GM13976 (cell line): ENCODE data around the gene SCNN1A.

ENCODE experiments used
- DNase-seq: peaks from one replicate; pipeline ENCODE4 v3.0.0; 2012; ENCODE audit warnings: low spot score
- in situ Hi-C: fragments of 300-500 bp; cut with MboI; formaldehyde crosslinking; loops from one replicate; pipeline ENCODE4 v1.12.0; 2022; ENCODE audit warnings: low sequenced_read_pairs, mixed read lengths, inconsistent platforms; ENCODE audit not compliant: unreplicated experiment
- TF ChIP-seq, protein P1 (sequence below): IDR thresholded peaks from 2 replicates; pipeline ENCODE4 v1.5.1; 2012; ENCODE audit warnings: borderline replicate concordance, mild to moderate bottlenecking; ENCODE audit not compliant: insufficient read depth; ENCODE audit errors: extremely low read depth, missing control alignments, control extremely low read depth

SCNN1A gene

GRCh38 chr12:6318440-6318879, 56.9 kb downstream of the SCNN1A start:
- DNase-seq: no peak
- TF ChIP-seq, protein P1, sequence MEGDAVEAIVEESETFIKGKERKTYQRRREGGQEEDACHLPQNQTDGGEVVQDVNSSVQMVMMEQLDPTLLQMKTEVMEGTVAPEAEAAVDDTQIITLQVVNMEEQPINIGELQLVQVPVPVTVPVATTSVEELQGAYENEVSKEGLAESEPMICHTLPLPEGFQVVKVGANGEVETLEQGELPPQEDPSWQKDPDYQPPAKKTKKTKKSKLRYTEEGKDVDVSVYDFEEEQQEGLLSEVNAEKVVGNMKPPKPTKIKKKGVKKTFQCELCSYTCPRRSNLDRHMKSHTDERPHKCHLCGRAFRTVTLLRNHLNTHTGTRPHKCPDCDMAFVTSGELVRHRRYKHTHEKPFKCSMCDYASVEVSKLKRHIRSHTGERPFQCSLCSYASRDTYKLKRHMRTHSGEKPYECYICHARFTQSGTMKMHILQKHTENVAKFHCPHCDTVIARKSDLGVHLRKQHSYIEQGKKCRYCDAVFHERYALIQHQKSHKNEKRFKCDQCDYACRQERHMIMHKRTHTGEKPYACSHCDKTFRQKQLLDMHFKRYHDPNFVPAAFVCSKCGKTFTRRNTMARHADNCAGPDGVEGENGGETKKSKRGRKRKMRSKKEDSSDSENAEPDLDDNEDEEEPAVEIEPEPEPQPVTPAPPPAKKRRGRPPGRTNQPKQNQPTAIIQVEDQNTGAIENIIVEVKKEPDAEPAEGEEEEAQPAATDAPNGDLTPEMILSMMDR: no peak
- in situ Hi-C loops: no loop called here

DNA sequence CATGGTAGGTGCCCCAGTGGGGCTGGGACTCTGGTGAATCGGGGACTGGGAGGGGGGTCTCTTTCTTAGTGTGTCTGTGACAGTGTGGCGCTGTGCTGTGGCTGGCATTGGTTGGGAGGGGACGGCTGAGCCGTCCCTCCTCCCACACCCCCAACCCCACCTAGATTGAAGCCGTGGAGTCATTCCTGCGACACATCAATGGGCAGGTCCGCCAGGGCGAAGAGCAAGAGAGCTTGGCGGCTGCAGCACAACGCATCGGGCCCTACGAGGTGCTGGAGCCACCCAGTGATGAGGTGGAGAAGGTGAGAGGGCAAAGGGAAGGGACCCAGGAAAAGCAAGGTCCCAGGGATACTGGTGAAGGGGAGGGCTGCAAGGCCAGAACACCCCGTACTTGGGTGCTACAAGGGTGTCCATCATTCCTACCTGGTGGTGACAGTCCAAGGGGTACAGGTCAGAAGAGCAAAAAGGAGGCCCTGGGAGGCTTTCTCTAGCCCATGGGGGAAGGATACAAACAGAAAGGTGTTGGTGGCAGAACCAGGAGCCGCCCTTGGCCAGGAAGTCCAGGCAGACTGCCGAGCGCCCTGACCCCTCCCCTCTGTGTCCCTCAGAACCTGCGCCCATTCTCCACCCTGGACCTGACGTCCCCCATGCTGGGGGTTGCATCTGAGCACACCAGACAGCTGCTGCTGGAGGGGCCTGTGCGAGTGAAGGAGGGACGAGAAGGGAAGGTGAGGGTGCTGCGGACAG, 57.5 kb downstream of the SCNN1A start:
- in situ Hi-C loops: no loop called here
- no peak for DNase-seq
- TF ChIP-seq, protein P1: no peak

DNA sequence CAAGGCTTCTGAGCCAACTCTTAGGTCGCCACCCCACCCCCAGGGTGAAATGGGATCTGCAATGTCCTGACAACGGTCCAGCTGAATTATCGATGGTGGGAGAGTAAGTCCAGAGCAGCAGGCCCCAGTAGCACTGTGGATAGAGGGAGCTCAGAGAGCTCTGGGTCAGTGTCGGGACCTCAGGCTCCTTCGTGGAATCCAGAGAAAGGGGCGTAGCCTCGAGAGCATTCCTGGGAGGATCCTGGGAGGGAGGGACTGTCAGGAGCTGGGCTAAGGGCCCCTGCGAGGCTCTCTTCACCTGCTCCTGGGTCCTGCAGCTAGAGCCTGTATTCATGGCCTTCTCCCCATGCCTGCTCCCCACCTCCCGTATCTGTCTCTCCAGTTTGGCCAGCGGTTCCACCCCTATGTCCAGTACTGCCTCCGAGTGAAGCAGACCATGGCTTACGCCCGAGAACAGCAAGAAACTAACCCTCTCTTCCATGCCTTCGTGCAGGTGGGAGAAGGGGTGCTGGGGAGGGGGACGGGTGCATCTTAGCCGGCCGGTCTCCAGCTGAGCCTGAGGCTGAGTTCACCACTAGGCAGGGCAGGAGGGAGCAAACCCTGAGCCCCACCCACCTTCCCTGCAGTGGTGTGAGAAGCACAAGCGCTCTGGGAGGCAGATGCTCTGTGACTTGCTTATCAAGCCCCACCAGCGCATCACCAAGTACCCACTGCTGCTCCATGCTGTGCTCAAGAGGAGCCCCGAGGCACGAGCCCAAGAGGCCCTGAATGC, 58.3 kb downstream of the SCNN1A start:
- in situ Hi-C loops: no loop called here
- TF ChIP-seq, protein P1: no peak
- no peak for DNase-seq

- TF ChIP-seq, protein P1: no peak
- no peak for DNase-seq
- in situ Hi-C loops: no loop called here
Measured at GRCh38 chr12:6315704-6316597, 59.4 kb downstream of the SCNN1A start.

DNA sequence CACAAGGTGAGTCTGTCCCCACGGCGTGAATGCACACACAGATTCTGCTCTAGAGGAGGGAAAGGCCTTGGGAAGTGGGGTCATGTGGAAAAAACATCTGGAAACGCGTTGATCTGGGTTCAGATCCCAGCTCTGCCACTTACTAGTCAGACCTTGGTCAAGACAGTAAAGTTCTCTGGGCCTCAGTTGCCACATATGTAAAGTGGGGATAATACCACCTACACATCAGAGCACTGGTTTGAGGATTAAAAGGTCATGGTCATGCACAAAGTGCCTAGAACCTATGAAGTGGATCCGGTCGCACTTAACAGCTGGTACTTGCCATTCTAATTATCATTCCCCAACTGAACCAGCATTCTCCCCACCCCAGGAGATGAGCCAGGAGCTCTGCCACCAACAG, 60.2 kb downstream of the SCNN1A start:
- in situ Hi-C loops: no loop called here
- DNase-seq: no peak
- TF ChIP-seq, protein P1: no peak

DNA sequence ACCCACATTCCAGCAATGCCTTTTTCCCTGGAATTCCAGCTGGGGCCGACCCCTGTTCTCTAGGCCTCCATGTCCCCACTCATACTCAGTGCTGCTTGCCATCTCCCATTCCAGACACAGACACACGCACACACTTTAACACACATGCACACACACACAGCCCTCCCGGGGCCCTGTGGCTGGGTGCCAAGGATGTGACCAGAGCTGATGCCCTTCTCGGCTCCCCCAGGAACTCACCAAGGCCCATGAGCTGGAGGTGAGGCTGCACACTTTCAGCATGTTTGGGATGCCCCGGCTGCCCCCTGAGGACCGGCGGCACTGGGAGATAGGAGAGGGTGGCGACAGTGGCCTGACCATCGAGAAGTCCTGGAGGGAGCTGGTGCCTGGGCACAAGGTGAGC, 60.6 kb downstream of the SCNN1A start:
- TF ChIP-seq, protein P1: no peak
- no peak for DNase-seq
- in situ Hi-C loops: no loop called here
